HepG2 (cell line): Measurements from ENCODE around the gene TRIM54. TPM values are rescaled to one million over a fixed set of nuclear protein-coding genes. Genes with fewer than 3 reads are reported as not detected.

Experiments used
- ATF1 ChIP-seq: IDR thresholded peaks from 2 replicates; pipeline ENCODE4 v1.6.1; 2016; ENCODE audit warnings: mild to moderate bottlenecking, control low read depth
- DNMT1 ChIP-seq: sonication (generic); formaldehyde crosslinking; IDR thresholded peaks from 2 replicates; pipeline ENCODE4 v1.5.1; 2020; ENCODE audit warnings: mild to moderate bottlenecking, missing genetic modification reagents
- IKZF1 ChIP-seq: fragments of 450-650 bp; IDR thresholded peaks from 2 replicates; pipeline ENCODE4 v1.7.1; 2016
- NFYC ChIP-seq: IDR thresholded peaks from 2 replicates; pipeline ENCODE4 v1.6.1; 2016; ENCODE audit warnings: missing genetic modification reagents, missing compliant biosample characterization
- RBM22 ChIP-seq: fragments of 200-400 bp; formaldehyde crosslinking; optimal IDR thresholded peaks from 2 replicates; pipeline ENCODE3; 2017; ENCODE audit warnings: mild to moderate bottlenecking, low read length, moderate library complexity
- SMYD3 ChIP-seq: sonication (generic); formaldehyde crosslinking; IDR thresholded peaks from 2 replicates; pipeline ENCODE4 v1.8.1; 2023; ENCODE audit warnings: mild to moderate bottlenecking, missing genetic modification reagents
- TARDBP ChIP-seq: sonication (generic); formaldehyde crosslinking; IDR thresholded peaks from 2 replicates; pipeline ENCODE4 v1.8.0; 2022; ENCODE audit warnings: mild to moderate bottlenecking, missing genetic modification reagents
- ZNF546 ChIP-seq: sonication (generic); formaldehyde crosslinking; conservative IDR thresholded peaks from 2 replicates; pipeline ENCODE4 v1.8.1; 2023; ENCODE audit warnings: mild to moderate bottlenecking, missing genetic modification reagents
- ZNF772 ChIP-seq: sonication (generic); formaldehyde crosslinking; IDR thresholded peaks from 2 replicates; pipeline ENCODE4 v1.5.0; 2020; ENCODE audit warnings: mild to moderate bottlenecking, missing genetic modification reagents
- polyA plus RNA-seq, 8 experiments: library from polyadenylated mRNA; depleted of rRNA in 3 of 8; stranded (reverse) in 7 of 8; unstranded in 1 of 8; fragments of >200 nt; fragmentation: Illumina TruSeq in 4 of 8; extraction: Trizol in 4 of 8; gene quantifications; 2 replicates each; pipeline versions ENCODE4 v1.2.1 to v1.2.3, GENCODE V29; 2011 to 2016; ENCODE audit warnings: low read depth in 4 of 8, missing spikeins in 1 of 8, mixed read lengths in 1 of 8; ENCODE audit not compliant: insufficient read depth in 1 of 8
- total RNA-seq, 5 experiments: library from RNA; depleted of rRNA; stranded (reverse); fragments of >200 nt; fragmentation: Illumina TruSeq; extraction: Trizol; gene quantifications; 2 replicates each; pipeline ENCODE4 v1.2.3, GENCODE V29; 2016; ENCODE audit warnings: low read depth in 1 of 5
- TF ChIP-seq, protein P1 (sequence below): fragments of 450-650 bp; IDR thresholded peaks from 2 replicates; pipeline ENCODE4 v1.6.1; 2016
- TF ChIP-seq, protein P2 (sequence below), 2 experiments: fragments of 450-650 bp in 1 of 2; sonication (generic) in 1 of 2; formaldehyde crosslinking in 1 of 2; IDR thresholded peaks; 2 replicates each; pipeline versions ENCODE4 v1.6.1 to v1.8.0; 2016 to 2022; ENCODE audit warnings: antibody characterized with exemption in 1 of 2, mild to moderate bottlenecking in 1 of 2, missing genetic modification reagents in 1 of 2
- TF ChIP-seq, protein P3 (sequence below): sonication (generic); formaldehyde crosslinking; IDR thresholded peaks from 2 replicates; pipeline ENCODE4 v1.8.1; 2022; ENCODE audit warnings: mild to moderate bottlenecking, missing genetic modification reagents
- TF ChIP-seq, protein P4 (sequence below): sonication (generic); formaldehyde crosslinking; IDR thresholded peaks from 2 replicates; pipeline ENCODE4 v1.4.0; 2020; ENCODE audit warnings: missing genetic modification reagents

TRIM54 gene
- total and polyA plus RNA-seq, 2 of the 13 experiments (the other 11 are each of a cell fraction or from before 2014, with no cell fraction given): 0.07 to 0.13 TPM

DNA sequence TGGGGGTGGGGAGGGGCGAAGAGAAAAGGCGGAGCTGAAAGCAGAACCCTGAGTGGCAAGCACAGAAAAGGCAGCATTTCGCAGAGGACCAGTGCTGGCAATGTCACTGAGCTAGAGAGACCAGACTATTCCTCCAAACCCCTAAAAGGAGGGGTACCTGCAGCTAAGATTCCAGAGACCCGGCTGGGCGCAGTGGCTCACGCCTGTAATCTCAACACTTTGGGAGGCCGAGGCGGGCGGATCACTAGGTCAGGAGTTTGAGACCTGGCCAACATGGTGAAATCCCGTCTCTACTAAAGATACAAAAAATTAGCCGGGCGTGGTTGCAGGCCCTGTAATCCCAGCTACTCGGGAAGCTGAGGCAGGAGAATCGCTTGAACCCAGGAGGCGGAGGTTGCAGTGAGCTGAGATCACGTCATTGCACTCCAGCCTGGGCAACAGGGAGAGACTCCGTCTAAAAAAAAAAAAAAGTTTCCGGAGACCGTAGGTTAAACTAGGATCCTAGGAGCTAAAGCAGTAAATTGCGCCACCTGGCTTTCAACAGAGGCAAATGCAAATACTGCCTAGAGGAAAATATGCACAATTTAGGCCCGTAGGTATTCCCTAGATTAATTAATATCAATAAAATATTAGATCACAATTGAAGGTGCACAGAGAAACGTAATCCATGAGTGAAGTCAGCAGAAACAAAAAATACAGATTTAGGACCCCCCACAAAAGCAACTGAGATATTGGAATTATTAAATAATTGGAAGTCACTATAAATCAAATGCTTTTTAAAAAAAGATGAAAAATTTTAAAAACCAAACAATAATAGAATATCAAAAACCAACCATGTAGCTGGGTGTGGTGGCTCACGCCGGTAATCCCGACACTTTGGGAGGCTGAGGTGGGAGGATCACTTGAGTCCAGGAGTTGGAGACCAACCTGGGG is 21.1 kb downstream of the TRIM54 start (continued):
- TF ChIP-seq, protein P1, sequence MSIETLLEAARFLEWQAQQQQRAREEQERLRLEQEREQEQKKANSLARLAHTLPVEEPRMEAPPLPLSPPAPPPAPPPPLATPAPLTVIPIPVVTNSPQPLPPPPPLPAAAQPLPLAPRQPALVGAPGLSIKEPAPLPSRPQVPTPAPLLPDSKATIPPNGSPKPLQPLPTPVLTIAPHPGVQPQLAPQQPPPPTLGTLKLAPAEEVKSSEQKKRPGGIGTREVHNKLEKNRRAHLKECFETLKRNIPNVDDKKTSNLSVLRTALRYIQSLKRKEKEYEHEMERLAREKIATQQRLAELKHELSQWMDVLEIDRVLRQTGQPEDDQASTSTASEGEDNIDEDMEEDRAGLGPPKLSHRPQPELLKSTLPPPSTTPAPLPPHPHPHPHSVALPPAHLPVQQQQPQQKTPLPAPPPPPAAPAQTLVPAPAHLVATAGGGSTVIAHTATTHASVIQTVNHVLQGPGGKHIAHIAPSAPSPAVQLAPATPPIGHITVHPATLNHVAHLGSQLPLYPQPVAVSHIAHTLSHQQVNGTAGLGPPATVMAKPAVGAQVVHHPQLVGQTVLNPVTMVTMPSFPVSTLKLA: no peak
- TF ChIP-seq TARDBP (CRISPR knock-in tag) (peak; percentile 27; the same call in 1 of the 2 replicates), ATF1 (no peak), ZNF772 (CRISPR knock-in tag) (peak; percentile 56; the same call in 1 of the 2 replicates), IKZF1 (no peak), DNMT1 (CRISPR knock-in tag) (no peak), ZNF546 (CRISPR knock-in tag) (no peak), RBM22 (no peak), SMYD3 (CRISPR knock-in tag) (0 out of 2 replicates have a peak, but pooled peaks have one; percentile 50), NFYC (CRISPR knock-in tag) (no peak)
- TF ChIP-seq, protein P2, sequence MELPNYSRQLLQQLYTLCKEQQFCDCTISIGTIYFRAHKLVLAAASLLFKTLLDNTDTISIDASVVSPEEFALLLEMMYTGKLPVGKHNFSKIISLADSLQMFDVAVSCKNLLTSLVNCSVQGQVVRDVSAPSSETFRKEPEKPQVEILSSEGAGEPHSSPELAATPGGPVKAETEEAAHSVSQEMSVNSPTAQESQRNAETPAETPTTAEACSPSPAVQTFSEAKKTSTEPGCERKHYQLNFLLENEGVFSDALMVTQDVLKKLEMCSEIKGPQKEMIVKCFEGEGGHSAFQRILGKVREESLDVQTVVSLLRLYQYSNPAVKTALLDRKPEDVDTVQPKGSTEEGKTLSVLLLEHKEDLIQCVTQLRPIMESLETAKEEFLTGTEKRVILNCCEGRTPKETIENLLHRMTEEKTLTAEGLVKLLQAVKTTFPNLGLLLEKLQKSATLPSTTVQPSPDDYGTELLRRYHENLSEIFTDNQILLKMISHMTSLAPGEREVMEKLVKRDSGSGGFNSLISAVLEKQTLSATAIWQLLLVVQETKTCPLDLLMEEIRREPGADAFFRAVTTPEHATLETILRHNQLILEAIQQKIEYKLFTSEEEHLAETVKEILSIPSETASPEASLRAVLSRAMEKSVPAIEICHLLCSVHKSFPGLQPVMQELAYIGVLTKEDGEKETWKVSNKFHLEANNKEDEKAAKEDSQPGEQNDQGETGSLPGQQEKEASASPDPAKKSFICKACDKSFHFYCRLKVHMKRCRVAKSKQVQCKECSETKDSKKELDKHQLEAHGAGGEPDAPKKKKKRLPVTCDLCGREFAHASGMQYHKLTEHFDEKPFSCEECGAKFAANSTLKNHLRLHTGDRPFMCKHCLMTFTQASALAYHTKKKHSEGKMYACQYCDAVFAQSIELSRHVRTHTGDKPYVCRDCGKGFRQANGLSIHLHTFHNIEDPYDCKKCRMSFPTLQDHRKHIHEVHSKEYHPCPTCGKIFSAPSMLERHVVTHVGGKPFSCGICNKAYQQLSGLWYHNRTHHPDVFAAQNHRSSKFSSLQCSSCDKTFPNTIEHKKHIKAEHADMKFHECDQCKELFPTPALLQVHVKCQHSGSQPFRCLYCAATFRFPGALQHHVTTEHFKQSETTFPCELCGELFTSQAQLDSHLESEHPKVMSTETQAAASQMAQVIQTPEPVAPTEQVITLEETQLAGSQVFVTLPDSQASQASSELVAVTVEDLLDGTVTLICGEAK (IDR thresholded peaks at IDR 0.05): no peak
- TF ChIP-seq, protein P2 (CRISPR knock-in tag; IDR thresholded peaks at IDR 0.05): no peak
- TF ChIP-seq, protein P3, sequence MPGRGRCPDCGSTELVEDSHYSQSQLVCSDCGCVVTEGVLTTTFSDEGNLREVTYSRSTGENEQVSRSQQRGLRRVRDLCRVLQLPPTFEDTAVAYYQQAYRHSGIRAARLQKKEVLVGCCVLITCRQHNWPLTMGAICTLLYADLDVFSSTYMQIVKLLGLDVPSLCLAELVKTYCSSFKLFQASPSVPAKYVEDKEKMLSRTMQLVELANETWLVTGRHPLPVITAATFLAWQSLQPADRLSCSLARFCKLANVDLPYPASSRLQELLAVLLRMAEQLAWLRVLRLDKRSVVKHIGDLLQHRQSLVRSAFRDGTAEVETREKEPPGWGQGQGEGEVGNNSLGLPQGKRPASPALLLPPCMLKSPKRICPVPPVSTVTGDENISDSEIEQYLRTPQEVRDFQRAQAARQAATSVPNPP (CRISPR knock-in tag): no peak
- TF ChIP-seq, protein P4, sequence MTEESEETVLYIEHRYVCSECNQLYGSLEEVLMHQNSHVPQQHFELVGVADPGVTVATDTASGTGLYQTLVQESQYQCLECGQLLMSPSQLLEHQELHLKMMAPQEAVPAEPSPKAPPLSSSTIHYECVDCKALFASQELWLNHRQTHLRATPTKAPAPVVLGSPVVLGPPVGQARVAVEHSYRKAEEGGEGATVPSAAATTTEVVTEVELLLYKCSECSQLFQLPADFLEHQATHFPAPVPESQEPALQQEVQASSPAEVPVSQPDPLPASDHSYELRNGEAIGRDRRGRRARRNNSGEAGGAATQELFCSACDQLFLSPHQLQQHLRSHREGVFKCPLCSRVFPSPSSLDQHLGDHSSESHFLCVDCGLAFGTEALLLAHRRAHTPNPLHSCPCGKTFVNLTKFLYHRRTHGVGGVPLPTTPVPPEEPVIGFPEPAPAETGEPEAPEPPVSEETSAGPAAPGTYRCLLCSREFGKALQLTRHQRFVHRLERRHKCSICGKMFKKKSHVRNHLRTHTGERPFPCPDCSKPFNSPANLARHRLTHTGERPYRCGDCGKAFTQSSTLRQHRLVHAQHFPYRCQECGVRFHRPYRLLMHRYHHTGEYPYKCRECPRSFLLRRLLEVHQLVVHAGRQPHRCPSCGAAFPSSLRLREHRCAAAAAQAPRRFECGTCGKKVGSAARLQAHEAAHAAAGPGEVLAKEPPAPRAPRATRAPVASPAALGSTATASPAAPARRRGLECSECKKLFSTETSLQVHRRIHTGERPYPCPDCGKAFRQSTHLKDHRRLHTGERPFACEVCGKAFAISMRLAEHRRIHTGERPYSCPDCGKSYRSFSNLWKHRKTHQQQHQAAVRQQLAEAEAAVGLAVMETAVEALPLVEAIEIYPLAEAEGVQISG (CRISPR knock-in tag): peak; percentile 58
